Inflammatory macrophage treated with lipopolysaccharide for 1 hour (primary cell): ENCODE measurements around the gene RTN4RL2.

ENCODE experiments used
- DNase-seq, 2 donors: peaks; one replicate each; pipeline ENCODE4 v3.0.0-alpha.2; 2020 to 2022

Gene RTN4RL2

DNA sequence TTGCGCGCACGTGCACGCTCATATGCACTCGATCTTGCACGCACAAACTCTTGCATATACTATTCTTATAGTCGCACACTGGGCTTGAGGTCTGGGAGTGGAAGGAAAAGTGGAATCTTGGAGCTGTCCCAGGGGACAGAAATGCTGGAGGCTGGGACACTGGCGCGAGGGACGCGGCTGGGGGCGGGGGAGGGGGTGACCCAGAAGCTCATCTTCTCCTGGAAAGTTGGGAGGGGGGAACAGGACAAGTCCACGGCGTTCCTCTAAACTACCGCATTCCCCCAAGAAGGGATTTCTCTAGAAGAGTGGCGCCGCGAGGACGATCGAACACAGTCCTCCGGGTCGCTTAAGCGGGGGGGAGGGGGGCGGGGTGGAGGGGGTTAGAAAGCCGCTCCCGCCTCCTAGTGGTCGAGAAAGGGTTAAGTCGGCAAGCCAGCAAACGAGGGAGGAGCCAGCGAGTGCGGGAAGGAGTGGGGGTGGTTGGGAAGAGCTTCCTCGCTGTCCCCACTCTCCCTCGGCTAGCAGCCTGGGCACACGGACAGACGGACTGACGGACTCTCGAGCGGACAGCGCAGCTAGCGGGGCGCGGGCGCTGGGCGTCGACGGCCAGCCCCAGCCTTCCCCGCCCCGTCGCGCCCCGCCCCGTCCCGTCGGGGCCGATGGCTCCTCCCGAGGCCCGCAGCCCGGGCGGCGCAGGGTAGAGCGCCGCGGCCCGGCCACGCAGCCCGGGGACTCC is at the start of gene RTN4RL2:
Gene RTN4RL2 (plus strand): TSS at position 507 of the 736 bp plus-strand sequence. CDS start 338 bp downstream, outside the sequence.
- DNase-seq, result peak in 1 of 2 donors; percentile 32

DNA sequence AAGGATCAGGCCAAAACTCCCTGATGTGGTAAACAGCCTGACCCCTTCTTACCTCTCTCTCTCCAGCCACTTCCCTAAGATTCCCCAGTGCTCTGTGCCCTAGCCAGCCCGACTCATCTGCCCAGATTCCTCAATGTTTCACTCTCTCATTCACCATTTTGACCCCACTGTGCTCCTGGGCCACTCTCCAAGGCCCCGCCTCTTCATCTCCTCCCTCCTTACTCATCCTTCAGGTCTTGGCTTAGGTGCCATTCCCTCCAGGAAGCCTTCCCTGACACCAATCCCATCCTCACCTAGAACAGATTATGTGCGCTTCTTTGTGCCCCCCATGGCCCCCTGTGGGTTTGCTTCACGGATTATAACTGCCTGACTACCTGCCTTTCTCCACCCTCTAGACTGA is 46.6 kb upstream of the RTN4RL2 start:
- no peak for DNase-seq

DNA sequence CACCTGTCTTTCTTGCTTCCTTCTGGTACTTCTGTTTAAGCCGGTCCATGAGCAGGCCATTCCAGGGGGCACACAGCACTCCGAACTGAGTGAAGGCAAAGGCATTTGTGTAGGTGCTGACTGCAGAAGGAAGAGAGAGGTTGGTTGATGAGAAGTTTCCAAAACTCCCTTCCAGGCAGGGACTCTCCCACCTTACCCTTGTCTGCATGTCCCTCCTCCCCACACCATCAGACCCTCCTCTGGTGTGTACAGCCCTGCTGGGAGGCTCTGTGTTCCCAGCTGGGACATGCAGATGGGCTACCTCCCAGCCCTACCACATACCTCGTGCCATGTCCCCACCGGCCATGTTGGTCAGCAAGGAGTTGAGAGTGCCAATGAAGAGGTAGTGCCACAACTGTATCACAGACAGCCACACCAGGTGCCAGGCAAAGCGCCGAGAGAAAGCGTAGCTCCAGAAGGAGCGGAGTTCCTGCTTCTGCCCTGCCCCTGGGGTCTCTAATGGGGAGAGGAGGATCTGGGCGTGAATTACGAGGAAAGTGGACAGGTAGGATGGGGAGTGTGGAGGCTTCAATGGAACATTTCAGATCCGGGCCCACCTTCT is 45.6 kb upstream of the RTN4RL2 start:
- DNase-seq, result no peak

DNA sequence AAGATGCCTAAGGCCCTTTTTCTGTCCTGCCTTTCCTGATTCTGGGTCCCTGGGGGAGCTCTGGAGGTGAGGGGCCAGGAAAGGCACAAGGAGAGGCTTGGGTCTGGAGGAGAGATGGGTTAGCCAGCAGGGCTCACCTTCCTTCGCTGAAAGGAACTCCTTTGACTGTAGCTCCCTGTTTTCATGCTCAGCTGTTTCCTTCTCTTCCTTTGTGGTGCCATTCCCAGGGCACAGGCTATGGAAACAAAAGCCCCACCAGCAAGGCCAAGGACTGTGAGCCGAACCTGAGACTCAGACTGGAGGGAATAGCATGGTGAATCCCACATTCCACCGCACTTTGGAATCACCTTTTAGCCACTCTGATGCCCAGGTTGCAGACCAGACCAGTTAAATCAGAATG is 43.9 kb upstream of the RTN4RL2 start:
- no peak for DNase-seq

DNA sequence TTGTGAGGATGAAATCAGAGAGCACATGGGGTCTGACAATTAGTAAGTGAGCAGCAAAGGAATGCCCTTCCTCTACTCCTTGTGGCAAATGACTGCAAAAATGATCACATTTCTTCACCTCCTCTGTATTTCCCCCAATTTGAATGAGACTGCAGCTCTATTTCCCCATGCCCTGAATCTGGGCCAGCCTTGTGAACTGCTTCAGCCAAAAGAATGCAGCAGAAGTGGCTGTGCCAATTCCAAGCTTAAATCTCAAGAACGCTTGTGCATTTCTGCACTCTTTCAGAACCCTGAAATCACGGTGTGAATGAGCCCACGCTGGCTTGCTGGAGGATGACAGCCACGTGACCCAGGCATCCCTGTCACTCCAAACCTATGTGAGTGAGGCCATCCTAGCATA is 43.3 kb upstream of the RTN4RL2 start:
- DNase-seq, result peak; percentile 50 to 66

DNA sequence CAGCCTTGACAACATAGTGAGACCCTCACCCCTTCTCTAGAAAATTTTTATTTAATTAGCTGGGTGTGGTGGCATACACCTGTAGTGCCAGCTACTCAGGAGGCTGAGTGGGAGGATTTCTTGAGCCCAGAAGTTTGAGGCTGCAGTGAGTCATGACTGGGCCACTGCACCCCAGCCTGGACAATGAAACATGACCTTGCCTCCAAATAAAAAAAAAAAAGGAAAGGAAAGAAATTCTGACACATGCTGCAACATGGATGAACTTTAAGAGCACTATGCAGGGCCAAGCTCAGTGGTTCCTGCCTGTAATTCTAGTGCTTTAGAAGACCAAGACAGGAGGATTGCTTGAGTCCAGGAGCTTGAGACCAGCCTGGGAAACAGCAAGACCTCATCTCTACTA is 42.2 kb upstream of the RTN4RL2 start:
- no peak for DNase-seq

DNA sequence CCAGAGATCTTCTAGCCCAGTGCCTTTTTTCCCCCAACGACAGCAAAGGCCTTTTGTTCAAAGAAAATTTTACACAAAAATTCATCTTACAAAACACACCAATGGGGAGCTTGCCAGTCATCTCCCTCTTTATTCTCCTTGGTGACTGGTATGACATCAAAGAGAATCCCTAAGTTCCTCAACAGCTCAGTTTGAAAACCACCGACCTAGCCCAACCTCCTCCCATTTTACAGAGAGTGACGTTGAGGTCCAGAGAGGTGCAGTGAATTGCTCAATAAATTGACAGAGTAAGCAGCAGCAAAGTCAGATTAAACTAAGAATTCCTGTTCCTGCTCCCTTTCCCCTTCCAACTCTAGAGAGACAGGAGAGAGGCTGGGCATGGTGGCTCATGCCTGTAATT is 41.2 kb upstream of the RTN4RL2 start:
- no peak for DNase-seq

DNA sequence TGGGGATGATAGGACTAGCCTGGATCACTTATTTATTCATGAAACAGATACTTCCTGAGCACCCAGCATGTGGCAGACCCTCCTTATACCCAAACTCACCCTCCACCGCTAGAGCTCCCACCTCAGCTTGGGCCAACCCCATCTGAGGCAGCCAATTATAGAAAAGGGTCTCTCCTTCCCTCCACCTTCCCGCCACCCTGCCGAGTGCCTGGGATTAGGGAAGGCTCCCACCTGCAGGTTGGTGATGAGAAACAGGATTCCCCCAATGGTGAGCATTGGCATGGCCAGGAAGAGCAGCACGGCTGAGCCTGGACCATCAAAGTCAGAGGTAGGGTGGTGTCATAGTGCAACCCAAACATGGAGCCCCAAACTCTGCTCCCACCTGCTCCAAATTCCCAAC is 39.3 kb upstream of the RTN4RL2 start:
- no peak for DNase-seq

DNA sequence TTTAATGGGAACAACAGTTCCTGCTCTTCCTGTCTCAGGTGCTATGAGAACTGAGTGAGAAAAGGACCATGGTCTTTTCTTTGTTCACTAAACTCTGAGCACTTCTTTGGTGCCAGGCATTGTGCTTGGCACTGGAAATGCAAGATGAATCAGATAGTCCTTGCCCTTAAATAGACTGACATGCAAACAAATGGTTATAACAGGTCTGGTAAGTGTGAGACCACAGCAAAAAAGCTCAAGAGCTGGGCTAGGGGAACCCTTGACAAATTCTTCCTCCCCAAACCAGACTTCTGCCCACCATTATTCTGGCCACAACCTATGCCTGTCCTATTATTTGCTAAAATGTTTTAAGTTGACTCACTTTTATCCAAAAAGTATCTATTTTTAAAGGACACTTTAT is 38.5 kb upstream of the RTN4RL2 start:
- no peak for DNase-seq

DNA sequence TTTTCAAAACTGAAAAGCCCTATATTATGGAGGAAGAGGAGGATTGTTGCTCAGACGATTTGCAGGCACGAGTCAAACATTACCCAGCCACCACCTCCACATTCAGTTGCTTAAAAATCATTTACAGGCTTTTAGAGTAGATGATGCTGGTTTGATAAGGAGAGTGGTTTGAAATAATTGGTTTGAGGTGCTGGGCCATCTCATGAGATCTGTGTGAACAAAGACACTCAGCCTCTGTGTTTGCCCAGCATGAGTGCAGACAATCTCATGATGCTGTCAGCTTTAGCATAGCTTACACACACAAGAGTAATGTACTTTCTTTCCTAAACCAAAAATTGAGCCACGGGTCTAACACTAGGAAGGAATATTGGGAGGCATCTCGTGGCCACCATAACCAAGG is 37.7 kb upstream of the RTN4RL2 start:
- DNase-seq, result no peak

DNA sequence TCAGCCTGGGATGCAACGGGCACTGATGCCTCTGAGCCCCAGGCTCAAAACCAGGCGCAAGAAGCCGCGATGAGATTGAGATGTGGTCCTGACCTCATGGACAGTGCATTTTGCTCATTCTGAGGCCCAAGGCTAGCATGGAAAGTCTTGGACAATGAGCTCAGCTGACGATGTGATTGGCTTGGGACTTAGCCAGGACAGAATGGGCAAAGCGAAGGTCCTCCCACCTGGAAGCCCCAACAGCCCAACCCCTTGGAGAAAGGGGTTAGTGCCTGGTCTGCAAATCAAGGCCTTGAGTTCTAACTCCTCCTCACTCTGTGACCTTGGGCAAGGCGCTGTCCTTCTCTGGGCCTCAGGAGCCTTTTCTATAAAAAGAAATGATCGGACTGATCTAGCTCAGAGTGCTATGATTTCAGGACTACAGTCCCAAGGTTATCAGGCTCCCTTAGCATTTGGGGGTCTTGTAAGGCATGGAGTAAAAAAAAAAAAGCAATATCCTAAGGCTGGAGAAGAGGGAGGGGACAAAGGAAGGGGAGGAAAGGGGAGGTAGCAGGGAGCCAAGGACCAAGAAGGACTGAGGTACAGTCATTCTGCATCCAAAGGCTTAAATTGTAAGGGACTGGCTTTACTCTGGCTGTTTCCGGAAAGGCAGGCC is 36.1 kb upstream of the RTN4RL2 start:
- DNase-seq, result no peak

DNA sequence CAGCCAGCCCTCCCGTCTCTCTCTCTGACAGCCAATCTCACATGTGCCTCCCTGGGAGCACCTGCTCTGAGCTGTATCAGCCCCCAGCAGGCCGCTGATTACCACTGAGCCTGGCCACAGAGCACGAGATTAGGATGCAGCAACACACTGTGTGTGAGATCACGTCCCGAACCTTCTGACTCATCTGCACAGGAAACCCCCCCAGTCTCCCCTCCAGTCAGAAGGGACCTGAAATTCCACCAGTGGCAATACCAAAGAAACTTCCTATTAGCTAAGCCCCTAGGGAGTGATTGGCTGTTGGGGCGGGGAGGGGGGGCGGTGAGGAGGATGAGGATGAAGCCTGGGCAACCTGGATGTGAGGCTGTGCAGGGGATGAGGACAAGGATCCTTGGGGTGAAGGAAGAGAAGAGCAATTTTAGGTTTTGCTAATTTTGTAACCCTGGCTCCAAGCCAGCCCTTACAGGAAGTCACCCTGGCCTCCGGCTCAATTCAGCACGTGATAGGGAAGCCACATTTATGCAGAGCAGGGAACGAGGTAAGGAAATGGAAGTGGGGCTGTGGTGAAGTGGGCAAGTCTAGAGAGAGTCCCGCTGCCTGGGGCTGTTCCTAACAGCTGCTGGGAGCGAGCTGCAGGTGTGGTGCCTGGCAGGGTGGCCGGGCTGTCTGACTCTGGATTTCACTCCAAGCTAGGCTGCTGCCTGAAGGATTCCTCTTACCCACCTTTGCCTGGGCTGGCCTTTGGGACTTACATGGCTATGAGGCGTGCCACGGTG is 35.4 kb upstream of the RTN4RL2 start:
- peak; percentile 94 to 99 for DNase-seq

DNA sequence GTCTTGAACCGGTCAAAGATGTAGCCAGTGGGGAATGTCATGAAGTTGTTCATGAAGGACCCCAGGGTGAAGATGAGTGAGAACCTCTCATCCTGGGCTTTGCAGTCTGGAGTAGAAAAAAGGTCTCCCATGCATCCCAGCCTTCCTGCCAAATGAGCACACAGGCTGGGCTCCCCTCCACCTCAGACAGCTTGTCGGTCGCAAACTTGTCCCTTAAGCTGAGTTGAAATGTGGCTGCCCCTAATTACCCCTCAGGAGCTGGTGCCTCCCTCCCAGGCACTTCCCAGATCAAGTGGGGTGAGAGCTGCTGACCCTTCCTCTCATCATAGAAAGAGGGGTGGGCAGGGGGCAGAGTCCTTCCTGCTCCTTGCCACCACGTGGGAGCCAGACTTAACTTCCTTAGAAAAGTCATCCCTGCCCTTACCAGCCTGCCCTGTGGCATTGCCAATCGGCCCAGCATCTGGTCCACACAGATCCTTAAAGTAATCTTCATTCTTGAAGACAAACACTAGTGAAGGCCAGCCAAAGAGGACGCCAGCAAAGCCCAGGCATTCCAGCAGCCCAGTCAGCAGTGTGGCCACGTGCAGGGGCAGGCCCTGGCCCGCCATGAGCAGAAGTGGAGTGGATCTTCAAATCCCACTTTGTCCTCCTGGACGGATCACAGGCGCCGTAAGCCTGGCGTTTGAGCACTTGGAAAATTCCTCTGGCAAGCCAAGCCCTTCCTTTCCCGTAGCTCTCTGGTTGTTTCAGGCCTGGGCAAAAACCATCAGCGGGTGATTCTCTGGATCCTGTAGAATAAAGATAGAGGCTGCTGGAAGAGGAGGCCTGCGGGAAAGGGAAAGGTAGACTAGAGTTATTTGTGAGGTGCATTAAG is 34.5 kb upstream of the RTN4RL2 start:
- DNase-seq, result no peak

DNA sequence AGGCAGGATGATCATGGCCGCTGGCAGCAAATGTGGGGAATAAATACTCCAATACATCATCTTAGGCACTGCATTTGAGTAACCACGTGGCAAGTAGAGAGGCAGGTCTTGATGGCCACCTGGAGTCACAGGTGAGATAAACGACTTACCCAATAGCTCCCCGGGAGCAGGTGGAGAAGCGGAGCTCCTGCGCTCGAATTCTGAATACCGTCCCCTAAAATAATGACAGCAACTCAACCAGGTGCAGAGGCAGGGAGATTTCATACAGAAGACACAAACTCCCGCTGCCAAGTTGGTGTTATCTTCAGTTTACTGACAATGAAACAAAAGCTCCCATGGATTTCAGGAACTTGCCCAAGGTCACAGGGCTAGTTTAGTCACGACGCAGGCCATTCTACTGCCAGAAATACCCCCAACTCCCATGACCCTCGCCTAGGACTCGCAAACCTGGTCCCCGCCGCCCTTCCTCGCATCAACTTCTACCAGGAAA is 33.8 kb upstream of the RTN4RL2 start:
- peak; percentile 42 to 65 for DNase-seq

DNA sequence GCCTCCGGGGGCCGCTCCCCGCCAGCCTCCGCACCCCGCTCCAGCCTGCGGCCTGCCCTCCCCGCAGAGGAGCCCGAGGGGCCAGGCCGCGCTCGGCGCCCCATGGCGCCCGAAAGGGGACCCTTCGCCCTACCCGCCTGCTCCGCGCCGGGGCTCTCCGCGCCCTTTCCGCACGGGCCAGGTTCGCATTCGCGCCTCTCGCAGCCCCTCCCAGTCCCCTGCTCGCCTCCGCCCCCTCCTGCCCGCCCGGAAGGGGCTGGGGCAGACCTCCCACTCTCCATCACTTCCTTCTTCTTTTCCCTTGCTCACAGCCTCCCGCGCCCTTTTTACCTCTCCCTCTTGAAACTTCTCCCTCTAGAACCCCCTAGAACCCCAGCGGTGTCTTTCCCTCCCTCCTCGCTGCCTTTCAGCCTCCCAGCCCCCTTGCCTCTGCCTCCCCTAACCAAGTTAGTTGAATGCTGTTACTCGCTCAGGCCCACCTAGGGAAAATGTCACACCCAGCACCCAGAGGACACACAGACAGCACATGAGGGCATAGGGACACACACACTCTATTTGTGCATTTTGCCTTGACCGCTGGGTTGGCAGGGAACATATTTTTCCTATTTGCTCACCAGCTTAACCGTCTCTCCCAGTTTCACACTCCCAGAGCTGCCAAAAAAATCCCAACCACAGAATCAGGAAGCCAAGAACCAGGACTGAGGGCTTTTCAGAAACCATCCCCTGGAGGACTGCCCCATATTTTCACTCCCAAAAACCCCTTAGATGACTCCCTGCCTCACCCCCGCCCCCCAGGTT is 33.2 kb upstream of the RTN4RL2 start, which contains the start of gene SLC43A3:
Gene SLC43A3 (minus strand): TSS at position 193 of the 798 bp plus-strand sequence. CDS start 949 bp downstream, outside the sequence.
- DNase-seq, result peak; percentile 79 to 83

DNA sequence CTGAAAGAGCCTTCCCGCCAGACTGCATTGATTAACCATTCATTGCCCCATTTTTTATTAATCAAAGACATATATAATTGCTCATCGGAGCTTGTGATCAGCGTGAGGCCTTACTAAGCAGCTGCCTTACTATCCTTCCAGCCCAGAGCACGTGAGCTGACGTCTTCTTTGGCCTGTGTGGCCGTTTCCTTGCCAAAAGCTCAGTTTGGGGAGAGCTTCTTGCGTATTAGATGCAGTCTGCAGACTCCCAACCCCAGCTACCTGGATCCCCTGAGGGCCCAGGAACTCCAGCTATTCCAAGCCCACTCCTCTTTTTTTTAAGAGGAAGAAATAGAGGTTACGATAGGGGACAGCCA is 32.6 kb upstream of the RTN4RL2 start:
- DNase-seq, result no peak

DNA sequence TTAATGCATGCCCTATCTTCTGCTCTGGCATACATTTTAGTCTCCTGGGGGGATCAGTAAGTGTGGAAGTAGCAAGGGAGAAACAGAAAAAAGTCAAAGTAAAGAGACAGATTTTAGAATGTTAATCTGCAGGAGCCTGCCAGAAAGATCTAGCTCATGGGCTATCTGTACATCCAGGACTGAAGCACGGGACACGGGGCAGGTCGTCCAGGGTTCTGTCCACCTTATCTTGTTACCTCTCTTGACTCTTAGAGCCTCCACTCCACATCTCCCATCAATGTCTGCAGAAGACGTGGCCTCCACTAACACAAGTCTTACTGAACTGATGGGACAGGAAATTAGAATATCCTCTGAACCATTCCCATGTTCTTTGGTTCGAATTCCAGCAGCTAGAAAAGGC is 31.7 kb upstream of the RTN4RL2 start:
- no peak for DNase-seq

DNA sequence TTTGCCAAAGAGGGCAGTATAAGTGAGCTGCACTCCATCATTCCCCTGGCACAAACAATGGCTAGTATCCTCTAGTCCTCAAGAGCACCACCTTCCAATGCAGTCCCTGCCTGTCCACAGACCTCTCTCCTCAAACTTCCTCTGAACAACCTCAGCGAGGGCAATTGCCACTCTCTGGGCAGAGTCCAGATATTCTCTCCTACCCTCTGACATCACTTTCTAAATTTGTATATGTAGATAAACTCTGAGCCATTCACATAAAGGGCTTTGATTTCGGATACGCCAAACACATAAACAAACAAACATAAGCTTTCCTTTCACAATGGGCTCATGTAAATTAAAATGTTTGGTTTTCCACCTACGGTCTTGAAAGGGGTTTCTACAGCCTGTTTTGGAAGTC is 30.4 kb upstream of the RTN4RL2 start:
- DNase-seq, result peak in 1 of 2 donors; percentile 21

DNA sequence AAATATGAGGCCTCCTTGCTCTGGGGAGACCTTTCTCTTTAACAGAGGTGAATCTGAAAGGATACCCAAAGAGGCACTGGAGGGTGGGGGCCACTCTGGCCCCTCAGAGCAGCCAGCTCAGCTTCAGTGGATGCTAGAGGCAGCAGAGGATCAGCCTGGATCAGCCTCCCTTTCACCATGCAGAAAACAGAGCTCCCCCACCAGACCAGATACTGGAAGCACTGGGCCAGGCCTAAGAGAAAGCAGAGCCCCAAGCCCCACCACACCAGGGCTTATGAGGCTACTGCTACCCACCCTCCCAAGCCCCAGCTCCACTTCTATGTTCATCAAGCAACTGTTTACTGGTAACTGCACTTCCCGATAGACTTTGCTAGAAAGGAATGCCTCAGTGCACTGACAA is 29.4 kb upstream of the RTN4RL2 start:
- DNase-seq, result no peak

DNA sequence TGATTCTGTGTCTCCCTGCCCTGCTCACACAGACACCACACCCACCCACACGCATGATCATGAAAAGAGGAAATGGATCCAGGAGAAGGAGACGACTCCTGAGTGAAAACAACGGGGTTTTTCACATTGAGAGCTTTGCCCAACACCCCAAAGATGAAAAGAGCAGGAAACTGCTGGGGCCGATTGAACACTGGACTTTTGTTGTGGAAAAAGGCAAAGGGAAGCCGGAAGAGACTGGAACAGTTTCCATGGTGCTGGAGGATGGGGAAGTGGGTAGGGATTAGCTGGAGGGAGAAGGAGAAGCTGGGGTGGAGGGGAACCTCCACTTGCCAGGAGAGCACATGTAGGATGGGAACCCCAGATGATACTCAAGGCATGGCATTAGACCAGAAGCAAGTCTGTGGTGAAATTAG is 28.2 kb upstream of the RTN4RL2 start:
- DNase-seq, result peak; percentile 79 to 91

DNA sequence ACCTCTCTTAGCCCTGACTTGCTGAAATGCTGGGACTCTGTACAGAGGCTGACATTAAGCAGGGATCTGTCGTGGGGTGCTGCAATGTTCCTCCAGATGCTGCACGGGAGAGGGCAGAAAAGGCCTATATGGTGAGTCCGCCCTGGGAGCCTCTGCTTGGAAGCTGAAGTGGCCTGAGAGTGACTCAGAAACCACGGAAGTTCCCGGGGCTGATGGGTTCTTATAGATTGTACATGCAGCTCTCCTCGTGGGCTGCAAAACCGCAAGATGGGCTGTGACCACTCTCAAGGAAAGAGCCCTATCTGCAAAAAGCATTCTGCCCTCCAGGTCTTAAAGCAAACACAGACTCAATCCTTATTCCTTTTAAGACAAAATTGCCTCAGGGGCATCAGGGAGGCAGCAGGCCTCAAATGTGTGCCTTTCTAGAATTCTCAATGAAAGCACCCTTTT is 27.6 kb upstream of the RTN4RL2 start:
- DNase-seq, result peak; percentile 87 to 97
